ENCODE results near the gene AP3B2. TPM values are rescaled to one million over a fixed set of nuclear protein-coding genes. Genes with fewer than 3 reads are reported as not detected.
A peak's percentile ranks its signal among the peaks of the same experiment; 100 is the strongest.

AP3B2 gene
- under 1 TPM in 1 of 2 donors, not detected in 1; 0.51 TPM for total RNA-seq

GRCh38 chr15:82709421-82710207, at the start of gene AP3B2:
TSS of gene AP3B2 (minus strand) at chr15:82709875. CDS start at chr15:82709706, 169 bp downstream.
- Histone ChIP-seq H3K27me3 (no peaks in the 10 kb centered on the region), H3K27ac (no peak within 1 kb of the TSS), H3K4me1 (peaks cover 0 to 14% of the 10 kb centered on the region in 2 donors), H3K9me3 (no peaks in the 10 kb centered on the region), H3K36me3 (no peaks in the 10 kb centered on the region), H3K4me3 (peak within 1 kb of the TSS; percentile 48 to 69)
- no peak for TF ChIP-seq CTCF (IDR thresholded peaks at IDR 0.05)
- DNase-seq (ENCODE audit: low spot score): peak; percentile 60

GRCh38 chr15:82751308-82751707, 41.6 kb upstream of the AP3B2 start:
- Histone ChIP-seq H3K4me3 (peak overlapping the region; percentile 69 to 80), H3K9me3 (no peaks in the 10 kb centered on the region), H3K27ac (peak overlapping the region in 1 of 2 donors; percentile 89), H3K27me3 (no peaks in the 10 kb centered on the region), H3K36me3 (peaks cover 21% of the 10 kb centered on the region), H3K4me1 (peaks cover 0 to 19% of the 10 kb centered on the region in 2 donors)
- DNase-seq (ENCODE audit: low spot score): no peak
- no peak for TF ChIP-seq CTCF (IDR thresholded peaks at IDR 0.05)

GRCh38 chr15:82750831-82751180, 41.1 kb upstream of the AP3B2 start:
- Histone ChIP-seq H3K27me3 (no peaks in the 10 kb centered on the region), H3K9me3 (no peaks in the 10 kb centered on the region), H3K4me3 (peak overlapping the region; percentile 69 to 80), H3K27ac (peak overlapping the region; percentile 85 to 89), H3K36me3 (peaks cover 16% of the 10 kb centered on the region), H3K4me1 (peaks cover 0 to 19% of the 10 kb centered on the region in 2 donors)
- TF ChIP-seq CTCF (IDR thresholded peaks at IDR 0.05): no peak
- DNase-seq (ENCODE audit: low spot score): no peak

GRCh38 chr15:82749951-82750830, 40.5 kb upstream of the AP3B2 start:
- H3K4me3 ChIP-seq: peak overlapping the region; percentile 69 to 80
- no peak for TF ChIP-seq CTCF (IDR thresholded peaks at IDR 0.05)
- no peaks in the 10 kb centered on the region for H3K9me3 ChIP-seq
- DNase-seq (ENCODE audit: low spot score): peak; percentile 94
- no peaks in the 10 kb centered on the region for H3K27me3 ChIP-seq
- peaks cover 0 to 19% of the 10 kb centered on the region in 2 donors for H3K4me1 ChIP-seq
- peaks cover 9% of the 10 kb centered on the region for H3K36me3 ChIP-seq
- H3K27ac ChIP-seq: peak overlapping the region; percentile 85 to 89

- Histone ChIP-seq H3K4me1 (peaks cover 0 to 19% of the 10 kb centered on the region in 2 donors), H3K27me3 (no peaks in the 10 kb centered on the region), H3K27ac (no peak overlapping the region), H3K36me3 (no peaks in the 10 kb centered on the region), H3K4me3 (no peak overlapping the region), H3K9me3 (no peaks in the 10 kb centered on the region)
- DNase-seq (ENCODE audit: low spot score): no peak
- TF ChIP-seq CTCF (IDR thresholded peaks at IDR 0.05): no peak
Observed at GRCh38 chr15:82748315-82748714, 38.6 kb upstream of the AP3B2 start.
